Progenitor cell of endocrine pancreas (in vitro differentiated cells): ENCODE measurements around the gene RNU6-9. TPM values are rescaled to one million over a fixed set of nuclear protein-coding genes. Genes with fewer than 3 reads are reported as not detected.

Experiments used
- DNase-seq: peaks from one replicate; pipeline ENCODE4 v3.0.0; 2021; ENCODE audit warnings: low spot score; ENCODE audit not compliant: unreplicated experiment
- H3K27ac Mint-ChIP-seq: 2 replicates; pipeline ENCODE4 v1.8.0; 2021; ENCODE audit warnings: mild to moderate bottlenecking, moderate library complexity, mixed read lengths
- H3K27me3 Mint-ChIP-seq: 2 replicates; pipeline ENCODE4 v1.8.0; 2021; ENCODE audit warnings: mixed read lengths
- H3K36me3 Mint-ChIP-seq: 2 replicates; pipeline ENCODE4 v1.8.0; 2022; ENCODE audit warnings: mixed read lengths; ENCODE audit not compliant: insufficient read depth
- H3K4me1 Mint-ChIP-seq: 2 replicates; pipeline ENCODE4 v1.8.0; 2021; ENCODE audit warnings: low read depth, mixed read lengths
- H3K4me3 Mint-ChIP-seq: 2 replicates; pipeline ENCODE4 v1.8.0; 2021; ENCODE audit warnings: low read depth, mild to moderate bottlenecking, moderate library complexity, mixed read lengths
- H3K9me3 Mint-ChIP-seq: 2 replicates; pipeline ENCODE4 v1.8.0; 2021; ENCODE audit warnings: low read depth, mixed read lengths
- total RNA-seq: library from RNA; stranded (reverse); gene quantifications from 2 replicates; pipeline ENCODE4 v1.2.1, GENCODE V29; 2021
- TF ChIP-seq, protein P1 (sequence below): fragments of 200-600 bp; sonication (generic); IDR thresholded peaks from one replicate; pipeline ENCODE4 v1.5.0; 2021; ENCODE audit warnings: antibody characterized with exemption, mild to moderate bottlenecking; ENCODE audit not compliant: unreplicated experiment

Gene RNU6-9
- total RNA-seq, 1 donor from 2014 or later: not detected

DNA sequence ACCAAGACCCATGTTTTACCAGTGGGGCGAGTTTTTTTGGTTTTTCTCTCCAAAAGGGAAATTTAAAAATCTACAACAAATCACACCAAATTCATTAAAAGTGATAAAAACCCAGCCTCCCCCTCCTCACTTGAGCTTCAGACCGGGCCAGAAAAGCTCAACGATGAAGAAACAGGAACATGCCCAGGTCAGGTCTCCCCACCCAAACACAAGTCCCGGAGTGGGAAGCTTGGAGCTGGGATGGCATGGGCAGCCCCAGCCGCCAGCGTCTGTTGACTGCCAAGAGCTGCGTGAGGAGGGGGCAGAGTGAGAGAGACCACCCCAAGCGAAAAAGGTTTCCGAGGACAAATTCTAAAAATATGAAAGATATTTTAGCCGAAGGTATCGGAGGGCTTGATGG lies 3.7 kb downstream of the RNU6-9 start:
- peaks cover 1% of the 10 kb centered on the region for H3K4me1 Mint-ChIP-seq

DNA sequence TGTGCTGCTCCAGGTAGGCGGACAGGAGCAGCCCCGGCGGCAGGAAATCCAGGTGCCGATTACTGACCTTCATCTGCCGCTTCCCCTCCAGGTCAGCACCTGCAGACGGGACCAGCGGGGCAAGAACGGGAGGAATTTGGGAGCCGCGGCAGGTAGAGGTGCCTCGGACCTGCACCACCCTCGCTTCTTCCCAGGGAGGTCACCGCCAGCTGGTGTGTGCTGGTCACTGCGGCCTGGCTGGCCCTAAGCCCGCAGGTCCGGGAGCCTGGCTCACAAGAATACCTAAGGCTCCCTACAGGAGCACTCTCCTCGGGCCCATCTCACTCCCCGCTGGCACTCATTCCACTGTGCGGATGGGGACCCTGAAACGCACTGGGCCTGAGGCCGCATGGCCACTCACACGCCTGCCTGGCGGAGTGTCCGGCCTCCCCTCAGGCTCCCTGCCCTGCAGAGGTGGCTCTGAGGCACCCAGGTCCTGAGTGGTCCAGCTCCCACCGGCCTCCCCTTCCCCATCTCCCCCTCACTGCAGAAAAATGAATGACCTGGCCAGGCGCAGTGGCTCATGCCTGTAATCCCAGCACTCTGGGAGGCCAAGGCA lies 4.3 kb downstream of the RNU6-9 start:
- Mint-ChIP-seq H3K27ac (no peak overlapping the region), H3K4me1 (peaks cover 2% of the 10 kb centered on the region), H3K36me3 (peaks cover 5% of the 10 kb centered on the region), H3K4me3 (no peak overlapping the region), H3K9me3 (no peaks in the 10 kb centered on the region), H3K27me3 (no peaks in the 10 kb centered on the region)
- DNase-seq: no peak
- TF ChIP-seq, protein P1, sequence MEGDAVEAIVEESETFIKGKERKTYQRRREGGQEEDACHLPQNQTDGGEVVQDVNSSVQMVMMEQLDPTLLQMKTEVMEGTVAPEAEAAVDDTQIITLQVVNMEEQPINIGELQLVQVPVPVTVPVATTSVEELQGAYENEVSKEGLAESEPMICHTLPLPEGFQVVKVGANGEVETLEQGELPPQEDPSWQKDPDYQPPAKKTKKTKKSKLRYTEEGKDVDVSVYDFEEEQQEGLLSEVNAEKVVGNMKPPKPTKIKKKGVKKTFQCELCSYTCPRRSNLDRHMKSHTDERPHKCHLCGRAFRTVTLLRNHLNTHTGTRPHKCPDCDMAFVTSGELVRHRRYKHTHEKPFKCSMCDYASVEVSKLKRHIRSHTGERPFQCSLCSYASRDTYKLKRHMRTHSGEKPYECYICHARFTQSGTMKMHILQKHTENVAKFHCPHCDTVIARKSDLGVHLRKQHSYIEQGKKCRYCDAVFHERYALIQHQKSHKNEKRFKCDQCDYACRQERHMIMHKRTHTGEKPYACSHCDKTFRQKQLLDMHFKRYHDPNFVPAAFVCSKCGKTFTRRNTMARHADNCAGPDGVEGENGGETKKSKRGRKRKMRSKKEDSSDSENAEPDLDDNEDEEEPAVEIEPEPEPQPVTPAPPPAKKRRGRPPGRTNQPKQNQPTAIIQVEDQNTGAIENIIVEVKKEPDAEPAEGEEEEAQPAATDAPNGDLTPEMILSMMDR: peak; percentile 31

More for the DNA sequence above, 3.7 kb downstream of the RNU6-9 start:
- Mint-ChIP-seq H3K27ac (no peak overlapping the region), H3K9me3 (no peaks in the 10 kb centered on the region), H3K36me3 (peaks cover 5% of the 10 kb centered on the region), H3K4me3 (no peak overlapping the region), H3K27me3 (no peaks in the 10 kb centered on the region)
- no peak for DNase-seq
- TF ChIP-seq, protein P1: no peak

DNA sequence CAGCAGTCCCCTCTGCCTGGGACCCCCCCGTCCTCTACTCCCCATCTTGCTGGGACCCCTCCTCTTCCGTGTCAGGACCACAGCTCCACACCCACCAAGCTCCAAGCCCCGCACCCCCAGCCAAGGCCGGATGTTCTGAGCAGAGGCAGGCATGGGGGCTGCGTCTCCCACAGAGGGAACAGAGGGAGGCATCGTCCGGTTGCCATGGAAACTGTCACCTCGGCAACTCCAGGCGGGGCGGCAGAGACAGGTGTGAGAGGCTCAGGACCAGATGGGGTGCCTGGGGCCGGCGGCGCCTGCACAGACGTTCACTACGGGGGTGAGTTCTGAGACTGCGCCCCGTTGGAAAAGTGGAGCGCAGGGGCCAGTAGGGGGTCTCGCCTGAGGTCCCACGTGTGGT lies 5.4 kb downstream of the RNU6-9 start:
- no peaks in the 10 kb centered on the region for H3K9me3 Mint-ChIP-seq
- peaks cover 5% of the 10 kb centered on the region for H3K36me3 Mint-ChIP-seq
- no peak overlapping the region for H3K27ac Mint-ChIP-seq
- peaks cover 4% of the 10 kb centered on the region for H3K4me1 Mint-ChIP-seq
- DNase-seq: no peak
- TF ChIP-seq, protein P1: no peak
- no peak overlapping the region for H3K4me3 Mint-ChIP-seq
- H3K27me3 Mint-ChIP-seq: no peaks in the 10 kb centered on the region

DNA sequence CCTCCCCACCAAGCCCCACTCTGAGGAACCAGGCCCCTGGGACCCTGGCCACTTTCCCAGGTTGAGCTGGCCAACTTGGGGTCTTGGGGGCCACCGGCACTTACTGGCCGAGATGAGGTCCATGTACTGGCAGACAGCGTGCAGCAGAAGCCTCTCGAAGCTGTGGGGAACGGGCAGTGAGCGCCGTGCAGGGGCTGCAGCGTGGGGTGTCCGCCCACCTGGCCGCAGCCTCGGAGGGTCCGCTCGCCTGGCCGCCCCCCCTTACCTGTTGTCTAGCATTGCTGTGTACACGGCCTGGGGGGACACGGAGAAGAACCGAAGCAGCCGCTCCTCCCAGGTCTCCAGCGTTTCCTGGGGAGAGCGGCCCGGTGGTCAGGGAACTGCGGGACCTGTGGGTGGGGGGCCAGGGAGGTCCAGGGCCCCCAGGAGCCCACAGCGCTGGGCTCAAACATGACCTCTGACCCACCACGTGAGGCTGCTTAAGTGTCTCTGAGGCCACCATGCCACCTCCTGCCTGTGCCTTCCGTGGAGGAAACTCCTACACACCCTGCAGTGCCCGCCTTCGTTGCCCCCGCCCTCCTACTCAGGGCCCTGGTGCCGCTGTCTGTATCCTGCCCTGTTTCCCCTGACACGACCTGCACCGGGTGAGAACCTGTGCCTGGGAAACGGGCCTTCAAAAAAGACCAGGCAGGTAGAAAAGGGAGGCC lies 6.2 kb downstream of the RNU6-9 start:
- Mint-ChIP-seq H3K4me1 (peaks cover 8% of the 10 kb centered on the region), H3K36me3 (peaks cover 5% of the 10 kb centered on the region), H3K27ac (no peak overlapping the region), H3K4me3 (no peak overlapping the region), H3K9me3 (no peaks in the 10 kb centered on the region), H3K27me3 (no peaks in the 10 kb centered on the region)
- TF ChIP-seq, protein P1: no peak
- no peak for DNase-seq

DNA sequence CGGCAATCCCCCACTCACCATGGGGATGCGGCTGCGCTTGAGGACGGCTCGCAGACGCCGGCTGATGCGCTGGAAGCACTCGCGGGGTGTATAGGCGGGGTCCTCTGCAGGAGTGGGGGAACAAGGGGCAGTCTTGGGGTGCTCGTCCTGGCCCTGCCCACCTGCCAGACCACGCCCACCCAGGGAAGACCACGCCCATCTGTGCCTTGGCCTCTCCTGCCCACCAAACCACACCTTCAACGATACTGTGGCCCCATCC lies 6.7 kb downstream of the RNU6-9 start:
- H3K4me3 Mint-ChIP-seq: no peak overlapping the region
- no peaks in the 10 kb centered on the region for H3K27me3 Mint-ChIP-seq
- TF ChIP-seq, protein P1: no peak

More for the DNA sequence above, 6.7 kb downstream of the RNU6-9 start:
- Mint-ChIP-seq H3K27ac (no peak overlapping the region), H3K36me3 (peaks cover 5% of the 10 kb centered on the region), H3K4me1 (peaks cover 8% of the 10 kb centered on the region), H3K9me3 (no peaks in the 10 kb centered on the region)
- DNase-seq: no peak
